Liver (tissue), 3 donors: ENCODE measurements around the gene DEDD.

Experiments used
- SP1 ChIP-seq: IDR thresholded peaks from 2 replicates; pipeline ENCODE4 v1.6.1; 2018; ENCODE audit warnings: antibody characterized with exemption, mild to moderate bottlenecking
- YY1 ChIP-seq: IDR thresholded peaks from 2 replicates; pipeline ENCODE4 v1.6.1; 2016; ENCODE audit warnings: antibody characterized with exemption, mild to moderate bottlenecking
- TF ChIP-seq, protein P1 (sequence below): fragments of 150-350 bp; IDR thresholded peaks from 2 replicates; pipeline ENCODE4 v1.5.1; 2017; ENCODE audit warnings: improper control_type of control experiment, low read depth, low read length; ENCODE audit not compliant: missing input control
- donor health status: healthy.
- donor health status: healthy.

DNA sequence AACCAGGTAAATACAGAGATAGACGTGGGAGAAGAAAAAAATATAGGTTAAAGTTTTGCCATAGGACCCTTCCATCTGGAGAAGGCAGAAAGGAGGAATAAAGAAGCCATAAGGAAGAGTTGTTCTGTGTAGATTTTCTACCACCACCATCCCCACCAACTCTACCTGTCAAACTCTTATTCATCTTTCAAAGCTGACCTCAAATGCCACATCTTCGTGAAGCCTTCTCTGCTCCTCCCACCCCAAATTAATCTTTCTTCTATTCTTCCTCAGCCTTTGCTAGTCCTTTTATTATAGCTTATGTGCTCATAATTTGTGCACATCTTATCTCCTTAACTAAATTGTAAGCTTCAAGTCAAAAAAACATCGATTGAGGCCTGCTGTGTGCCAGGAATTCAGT lies 41.9 kb downstream of the DEDD start:
- TF ChIP-seq, protein P1, sequence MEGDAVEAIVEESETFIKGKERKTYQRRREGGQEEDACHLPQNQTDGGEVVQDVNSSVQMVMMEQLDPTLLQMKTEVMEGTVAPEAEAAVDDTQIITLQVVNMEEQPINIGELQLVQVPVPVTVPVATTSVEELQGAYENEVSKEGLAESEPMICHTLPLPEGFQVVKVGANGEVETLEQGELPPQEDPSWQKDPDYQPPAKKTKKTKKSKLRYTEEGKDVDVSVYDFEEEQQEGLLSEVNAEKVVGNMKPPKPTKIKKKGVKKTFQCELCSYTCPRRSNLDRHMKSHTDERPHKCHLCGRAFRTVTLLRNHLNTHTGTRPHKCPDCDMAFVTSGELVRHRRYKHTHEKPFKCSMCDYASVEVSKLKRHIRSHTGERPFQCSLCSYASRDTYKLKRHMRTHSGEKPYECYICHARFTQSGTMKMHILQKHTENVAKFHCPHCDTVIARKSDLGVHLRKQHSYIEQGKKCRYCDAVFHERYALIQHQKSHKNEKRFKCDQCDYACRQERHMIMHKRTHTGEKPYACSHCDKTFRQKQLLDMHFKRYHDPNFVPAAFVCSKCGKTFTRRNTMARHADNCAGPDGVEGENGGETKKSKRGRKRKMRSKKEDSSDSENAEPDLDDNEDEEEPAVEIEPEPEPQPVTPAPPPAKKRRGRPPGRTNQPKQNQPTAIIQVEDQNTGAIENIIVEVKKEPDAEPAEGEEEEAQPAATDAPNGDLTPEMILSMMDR: no peak
- TF ChIP-seq SP1 (no peak), YY1 (no peak)
